SK-N-MC (cell line): Measurements from ENCODE around the gene B4GALT2.

ENCODE experiments used
- EZH2 ChIP-seq: fragments of 200-600 bp; sonication (generic); IDR thresholded peaks from one replicate; pipeline ENCODE4 v1.6.1; 2017; ENCODE audit warnings: antibody characterized with exemption
- FOXP2 ChIP-seq: optimal IDR thresholded peaks from 2 replicates; pipeline ENCODE3; 2011; ENCODE audit warnings: mild to moderate bottlenecking, moderate library complexity; ENCODE audit not compliant: insufficient read depth; ENCODE audit errors: extremely low read length, control extremely low read depth
- POLR2AphosphoS5 ChIP-seq: IDR thresholded peaks from 2 replicates; pipeline ENCODE4 v1.6.1; 2012; ENCODE audit warnings: mild to moderate bottlenecking, low read depth, low read length, borderline replicate concordance

DNA sequence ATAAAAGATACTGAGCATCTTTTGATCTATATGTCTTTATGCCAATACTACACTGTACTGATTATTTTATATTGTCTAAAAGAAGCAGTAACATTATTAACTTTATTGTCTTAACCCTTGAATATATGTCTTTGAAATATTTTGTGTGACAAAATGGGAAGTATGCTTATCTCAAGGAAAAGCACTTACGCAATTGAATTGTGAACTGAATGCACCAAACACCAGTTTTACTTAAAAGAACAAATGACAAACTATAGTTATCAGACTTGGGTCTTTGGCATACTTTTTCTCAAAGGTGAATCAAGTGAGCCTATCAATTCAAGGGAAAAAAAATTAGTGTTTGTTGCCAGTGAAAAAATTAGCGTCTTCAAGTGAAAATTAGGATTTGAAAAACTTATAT, 61.4 kb downstream of the B4GALT2 start:
- no peak for TF ChIP-seq POLR2AphosphoS5
- no peak for TF ChIP-seq EZH2
- no peak for TF ChIP-seq FOXP2
